PFSK-1 (cell line): Measurements from ENCODE around the gene STK26.

ENCODE experiments used
- POLR2AphosphoS5 ChIP-seq: IDR thresholded peaks from 2 replicates; pipeline ENCODE4 v1.6.1; 2012; ENCODE audit warnings: low read depth, mild to moderate bottlenecking, control low read depth, low read length, moderate library complexity
- TF ChIP-seq, protein P1 (sequence below), 2 experiments: IDR thresholded peaks; 2 replicates each; pipeline versions ENCODE4 v1.6.1 to v1.8.0; 2011 to 2012; ENCODE audit warnings: low read depth in 2 of 2, low read length in 2 of 2, control low read depth in 1 of 2, inconsistent platforms in 1 of 2, mild to moderate bottlenecking in 1 of 2, moderate library complexity in 1 of 2; ENCODE audit not compliant: insufficient read depth in 1 of 2

DNA sequence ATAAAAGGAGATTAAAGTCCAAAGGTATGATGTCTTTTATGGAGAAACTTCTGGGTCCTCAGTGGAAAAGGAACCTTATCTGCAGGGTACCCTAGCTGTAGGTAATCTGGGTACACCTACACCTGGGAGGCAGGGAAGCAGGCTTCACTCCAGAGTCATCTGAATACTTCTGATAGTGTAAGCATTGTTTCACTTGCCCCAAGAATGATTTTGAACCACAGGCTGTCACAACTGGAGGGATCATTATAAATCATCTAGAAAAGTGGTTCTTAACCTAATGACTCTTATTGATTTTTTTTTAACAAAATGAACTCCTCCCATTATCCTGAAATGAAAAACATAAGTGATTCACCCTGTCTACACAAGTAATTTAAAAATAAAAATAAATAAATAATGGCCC is 44.0 kb upstream of the STK26 start:
- TF ChIP-seq POLR2AphosphoS5, result no peak
- TF ChIP-seq, protein P1, sequence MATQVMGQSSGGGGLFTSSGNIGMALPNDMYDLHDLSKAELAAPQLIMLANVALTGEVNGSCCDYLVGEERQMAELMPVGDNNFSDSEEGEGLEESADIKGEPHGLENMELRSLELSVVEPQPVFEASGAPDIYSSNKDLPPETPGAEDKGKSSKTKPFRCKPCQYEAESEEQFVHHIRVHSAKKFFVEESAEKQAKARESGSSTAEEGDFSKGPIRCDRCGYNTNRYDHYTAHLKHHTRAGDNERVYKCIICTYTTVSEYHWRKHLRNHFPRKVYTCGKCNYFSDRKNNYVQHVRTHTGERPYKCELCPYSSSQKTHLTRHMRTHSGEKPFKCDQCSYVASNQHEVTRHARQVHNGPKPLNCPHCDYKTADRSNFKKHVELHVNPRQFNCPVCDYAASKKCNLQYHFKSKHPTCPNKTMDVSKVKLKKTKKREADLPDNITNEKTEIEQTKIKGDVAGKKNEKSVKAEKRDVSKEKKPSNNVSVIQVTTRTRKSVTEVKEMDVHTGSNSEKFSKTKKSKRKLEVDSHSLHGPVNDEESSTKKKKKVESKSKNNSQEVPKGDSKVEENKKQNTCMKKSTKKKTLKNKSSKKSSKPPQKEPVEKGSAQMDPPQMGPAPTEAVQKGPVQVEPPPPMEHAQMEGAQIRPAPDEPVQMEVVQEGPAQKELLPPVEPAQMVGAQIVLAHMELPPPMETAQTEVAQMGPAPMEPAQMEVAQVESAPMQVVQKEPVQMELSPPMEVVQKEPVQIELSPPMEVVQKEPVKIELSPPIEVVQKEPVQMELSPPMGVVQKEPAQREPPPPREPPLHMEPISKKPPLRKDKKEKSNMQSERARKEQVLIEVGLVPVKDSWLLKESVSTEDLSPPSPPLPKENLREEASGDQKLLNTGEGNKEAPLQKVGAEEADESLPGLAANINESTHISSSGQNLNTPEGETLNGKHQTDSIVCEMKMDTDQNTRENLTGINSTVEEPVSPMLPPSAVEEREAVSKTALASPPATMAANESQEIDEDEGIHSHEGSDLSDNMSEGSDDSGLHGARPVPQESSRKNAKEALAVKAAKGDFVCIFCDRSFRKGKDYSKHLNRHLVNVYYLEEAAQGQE (IDR thresholded peaks at IDR 0.05; ENCODE audit: insufficient read depth in 1 of 2, low read depth in 2 of 2, low read length in 2 of 2), result no peak
